ENCODE data around the gene SWSAP1.
"Not testable (repeated sequence)": the region's sequence is repeated elsewhere in the genome, so short reads cannot be mapped to it uniquely, and the experiment has no call there.

- TF ChIP-seq, protein P1, sequence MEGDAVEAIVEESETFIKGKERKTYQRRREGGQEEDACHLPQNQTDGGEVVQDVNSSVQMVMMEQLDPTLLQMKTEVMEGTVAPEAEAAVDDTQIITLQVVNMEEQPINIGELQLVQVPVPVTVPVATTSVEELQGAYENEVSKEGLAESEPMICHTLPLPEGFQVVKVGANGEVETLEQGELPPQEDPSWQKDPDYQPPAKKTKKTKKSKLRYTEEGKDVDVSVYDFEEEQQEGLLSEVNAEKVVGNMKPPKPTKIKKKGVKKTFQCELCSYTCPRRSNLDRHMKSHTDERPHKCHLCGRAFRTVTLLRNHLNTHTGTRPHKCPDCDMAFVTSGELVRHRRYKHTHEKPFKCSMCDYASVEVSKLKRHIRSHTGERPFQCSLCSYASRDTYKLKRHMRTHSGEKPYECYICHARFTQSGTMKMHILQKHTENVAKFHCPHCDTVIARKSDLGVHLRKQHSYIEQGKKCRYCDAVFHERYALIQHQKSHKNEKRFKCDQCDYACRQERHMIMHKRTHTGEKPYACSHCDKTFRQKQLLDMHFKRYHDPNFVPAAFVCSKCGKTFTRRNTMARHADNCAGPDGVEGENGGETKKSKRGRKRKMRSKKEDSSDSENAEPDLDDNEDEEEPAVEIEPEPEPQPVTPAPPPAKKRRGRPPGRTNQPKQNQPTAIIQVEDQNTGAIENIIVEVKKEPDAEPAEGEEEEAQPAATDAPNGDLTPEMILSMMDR (IDR thresholded peaks at IDR 0.05): not testable (repeated sequence)
- TF ChIP-seq NFYB (CRISPR knock-in tag; conservative IDR thresholded peaks at IDR 0.05; ENCODE audit: low read depth); NR1H2 (CRISPR knock-in tag; IDR thresholded peaks at IDR 0.05); TEAD1 (CRISPR knock-in tag; IDR thresholded peaks at IDR 0.05); ZMAT4 (CRISPR knock-in tag; IDR thresholded peaks at IDR 0.05); MYBL2 (CRISPR knock-in tag; IDR thresholded peaks at IDR 0.05); ZNF263 (CRISPR knock-in tag; IDR thresholded peaks at IDR 0.05; ENCODE audit: low read depth); NR2C2 (CRISPR knock-in tag; IDR thresholded peaks at IDR 0.05); ETV6 (CRISPR knock-in tag; IDR thresholded peaks at IDR 0.05); ZNF532 (CRISPR knock-in tag; IDR thresholded peaks at IDR 0.05; ENCODE audit: borderline replicate concordance): not testable (repeated sequence)
- TF ChIP-seq, protein P2, sequence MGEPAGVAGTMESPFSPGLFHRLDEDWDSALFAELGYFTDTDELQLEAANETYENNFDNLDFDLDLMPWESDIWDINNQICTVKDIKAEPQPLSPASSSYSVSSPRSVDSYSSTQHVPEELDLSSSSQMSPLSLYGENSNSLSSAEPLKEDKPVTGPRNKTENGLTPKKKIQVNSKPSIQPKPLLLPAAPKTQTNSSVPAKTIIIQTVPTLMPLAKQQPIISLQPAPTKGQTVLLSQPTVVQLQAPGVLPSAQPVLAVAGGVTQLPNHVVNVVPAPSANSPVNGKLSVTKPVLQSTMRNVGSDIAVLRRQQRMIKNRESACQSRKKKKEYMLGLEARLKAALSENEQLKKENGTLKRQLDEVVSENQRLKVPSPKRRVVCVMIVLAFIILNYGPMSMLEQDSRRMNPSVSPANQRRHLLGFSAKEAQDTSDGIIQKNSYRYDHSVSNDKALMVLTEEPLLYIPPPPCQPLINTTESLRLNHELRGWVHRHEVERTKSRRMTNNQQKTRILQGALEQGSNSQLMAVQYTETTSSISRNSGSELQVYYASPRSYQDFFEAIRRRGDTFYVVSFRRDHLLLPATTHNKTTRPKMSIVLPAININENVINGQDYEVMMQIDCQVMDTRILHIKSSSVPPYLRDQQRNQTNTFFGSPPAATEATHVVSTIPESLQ (CRISPR knock-in tag; IDR thresholded peaks at IDR 0.05): not testable (repeated sequence)
- TF ChIP-seq, protein P3, sequence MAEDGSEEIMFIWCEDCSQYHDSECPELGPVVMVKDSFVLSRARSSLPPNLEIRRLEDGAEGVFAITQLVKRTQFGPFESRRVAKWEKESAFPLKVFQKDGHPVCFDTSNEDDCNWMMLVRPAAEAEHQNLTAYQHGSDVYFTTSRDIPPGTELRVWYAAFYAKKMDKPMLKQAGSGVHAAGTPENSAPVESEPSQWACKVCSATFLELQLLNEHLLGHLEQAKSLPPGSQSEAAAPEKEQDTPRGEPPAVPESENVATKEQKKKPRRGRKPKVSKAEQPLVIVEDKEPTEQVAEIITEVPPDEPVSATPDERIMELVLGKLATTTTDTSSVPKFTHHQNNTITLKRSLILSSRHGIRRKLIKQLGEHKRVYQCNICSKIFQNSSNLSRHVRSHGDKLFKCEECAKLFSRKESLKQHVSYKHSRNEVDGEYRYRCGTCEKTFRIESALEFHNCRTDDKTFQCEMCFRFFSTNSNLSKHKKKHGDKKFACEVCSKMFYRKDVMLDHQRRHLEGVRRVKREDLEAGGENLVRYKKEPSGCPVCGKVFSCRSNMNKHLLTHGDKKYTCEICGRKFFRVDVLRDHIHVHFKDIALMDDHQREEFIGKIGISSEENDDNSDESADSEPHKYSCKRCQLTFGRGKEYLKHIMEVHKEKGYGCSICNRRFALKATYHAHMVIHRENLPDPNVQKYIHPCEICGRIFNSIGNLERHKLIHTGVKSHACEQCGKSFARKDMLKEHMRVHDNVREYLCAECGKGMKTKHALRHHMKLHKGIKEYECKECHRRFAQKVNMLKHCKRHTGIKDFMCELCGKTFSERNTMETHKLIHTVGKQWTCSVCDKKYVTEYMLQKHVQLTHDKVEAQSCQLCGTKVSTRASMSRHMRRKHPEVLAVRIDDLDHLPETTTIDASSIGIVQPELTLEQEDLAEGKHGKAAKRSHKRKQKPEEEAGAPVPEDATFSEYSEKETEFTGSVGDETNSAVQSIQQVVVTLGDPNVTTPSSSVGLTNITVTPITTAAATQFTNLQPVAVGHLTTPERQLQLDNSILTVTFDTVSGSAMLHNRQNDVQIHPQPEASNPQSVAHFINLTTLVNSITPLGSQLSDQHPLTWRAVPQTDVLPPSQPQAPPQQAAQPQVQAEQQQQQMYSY (CRISPR knock-in tag; IDR thresholded peaks at IDR 0.05): not testable (repeated sequence)
These were observed 20.4 kb upstream of the SWSAP1 start for GRCh38 chr19:11354102-11354501.

Data from WTC11 (cell line).